NCI-H524 (cell line): ENCODE results near the gene LMLN.
A peak's percentile ranks its signal among the peaks of the same experiment; 100 is the strongest.
"Not testable (repeated sequence)": the region's sequence is repeated elsewhere in the genome, so short reads cannot be mapped to it uniquely, and the experiment has no call there.

Experiments
- DNase-seq, 2 experiments: peaks; one replicate each; lab custom pipeline; 2025; lab: John Stamatoyannopoulos, UW

LMLN gene

GRCh38 chr3:197956626-197956988, 3.4 kb upstream of the LMLN start:
- no peak for DNase-seq

DNA sequence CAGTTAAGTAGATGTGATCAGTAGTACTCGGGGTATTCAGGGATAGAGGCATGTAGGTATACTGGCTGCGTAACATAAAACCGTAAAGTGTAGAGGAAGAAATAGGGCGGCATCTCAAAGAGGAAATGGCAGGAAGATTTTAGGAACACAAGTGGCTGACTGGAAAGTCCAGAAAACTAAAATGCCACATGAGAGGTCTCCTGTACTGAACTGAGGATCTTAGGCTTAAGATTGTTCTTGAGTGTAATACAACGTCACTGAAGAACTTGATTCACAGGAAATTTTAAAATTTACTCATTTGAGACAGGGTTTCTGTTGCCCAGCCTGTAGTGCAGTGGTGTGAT, 2.3 kb upstream of the LMLN start:
- no peak for DNase-seq

DNA sequence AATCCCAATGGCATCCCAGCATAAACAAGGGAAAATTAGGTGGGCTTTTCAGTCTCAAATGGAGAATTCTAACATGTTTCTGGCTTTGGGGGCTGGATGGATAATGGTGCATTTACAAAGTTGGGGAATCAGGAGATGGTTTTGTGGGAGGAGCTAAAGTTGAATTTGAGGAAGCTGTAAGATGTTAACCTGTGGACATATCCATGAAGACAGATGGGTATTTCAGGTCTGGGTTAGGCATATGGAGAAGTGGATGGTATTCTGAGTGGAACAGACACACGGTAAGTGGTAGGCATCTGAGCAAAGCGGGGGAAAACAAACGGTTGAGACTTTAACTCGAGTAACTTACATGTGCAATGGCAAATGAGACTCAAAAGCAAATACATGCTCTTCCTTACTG, 1.7 kb upstream of the LMLN start:
- DNase-seq = no peak

DNA sequence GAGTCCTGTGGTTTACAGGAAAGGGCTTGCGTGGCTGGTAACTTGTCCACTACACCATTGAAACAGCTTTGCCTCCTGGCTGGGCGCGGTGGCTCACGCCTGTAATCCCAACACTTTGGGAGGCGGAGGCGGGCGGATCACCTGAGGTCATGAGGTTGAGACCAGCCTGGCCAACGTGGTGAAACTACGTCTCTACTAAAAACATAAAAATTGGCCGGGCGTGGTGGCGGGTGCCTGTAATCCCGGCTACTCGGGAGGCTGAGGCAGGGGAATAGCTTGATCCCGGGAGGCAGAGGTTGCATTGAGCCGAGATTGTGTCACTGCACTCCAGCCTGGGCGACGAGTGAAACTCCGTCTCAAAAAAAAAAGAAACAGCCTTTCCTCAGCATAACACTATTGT, 1.2 kb upstream of the LMLN start:
- not testable (repeated sequence) for DNase-seq

- no peak for DNase-seq
Measured at GRCh38 chr3:197959500-197959890, 522 bp upstream of the LMLN start.

DNA sequence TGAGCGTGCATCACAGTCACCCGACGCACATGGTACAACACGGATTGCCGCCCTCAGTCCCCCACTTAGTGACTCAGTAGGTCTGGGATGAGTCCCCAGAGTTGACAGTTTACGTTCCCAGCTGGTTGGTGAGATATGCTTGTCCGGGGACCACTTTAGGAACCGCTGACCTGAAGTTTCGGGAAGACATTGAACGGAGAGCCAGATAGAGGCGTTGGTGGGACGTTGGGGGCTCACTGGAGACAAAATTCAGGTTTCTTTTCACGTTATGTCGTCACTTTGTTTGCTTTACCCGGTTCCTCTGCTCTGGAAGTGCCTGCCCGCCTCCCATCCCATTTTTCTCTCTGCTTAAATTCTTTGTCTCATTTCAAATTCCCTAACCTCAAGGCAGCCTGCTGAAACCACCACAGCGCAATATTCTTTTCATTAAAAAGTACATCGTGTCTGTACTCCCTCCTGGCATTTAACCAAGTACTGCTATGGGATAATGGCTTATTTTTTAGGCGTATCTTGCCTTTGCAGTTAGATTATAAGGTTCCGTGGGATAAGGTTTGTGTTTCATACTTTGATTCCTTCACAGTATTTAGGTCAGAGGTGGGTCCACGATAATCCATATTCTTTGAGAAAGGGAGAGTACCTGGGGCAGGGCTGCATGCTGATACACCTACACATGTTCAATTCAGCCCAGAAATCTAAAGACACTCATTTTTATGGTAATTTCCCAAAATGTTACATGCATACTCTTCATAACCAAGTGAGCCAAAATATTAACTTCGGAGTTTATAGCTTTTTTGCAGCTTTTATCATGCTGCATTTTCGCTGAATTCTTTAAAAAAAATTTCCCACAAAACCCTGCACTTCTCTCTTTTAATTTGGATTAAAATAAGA, 921 bp downstream of the LMLN start:
- DNase-seq = no peak

GRCh38 chr3:197961582-197961945, 1.5 kb downstream of the LMLN start:
- DNase-seq = no peak

DNA sequence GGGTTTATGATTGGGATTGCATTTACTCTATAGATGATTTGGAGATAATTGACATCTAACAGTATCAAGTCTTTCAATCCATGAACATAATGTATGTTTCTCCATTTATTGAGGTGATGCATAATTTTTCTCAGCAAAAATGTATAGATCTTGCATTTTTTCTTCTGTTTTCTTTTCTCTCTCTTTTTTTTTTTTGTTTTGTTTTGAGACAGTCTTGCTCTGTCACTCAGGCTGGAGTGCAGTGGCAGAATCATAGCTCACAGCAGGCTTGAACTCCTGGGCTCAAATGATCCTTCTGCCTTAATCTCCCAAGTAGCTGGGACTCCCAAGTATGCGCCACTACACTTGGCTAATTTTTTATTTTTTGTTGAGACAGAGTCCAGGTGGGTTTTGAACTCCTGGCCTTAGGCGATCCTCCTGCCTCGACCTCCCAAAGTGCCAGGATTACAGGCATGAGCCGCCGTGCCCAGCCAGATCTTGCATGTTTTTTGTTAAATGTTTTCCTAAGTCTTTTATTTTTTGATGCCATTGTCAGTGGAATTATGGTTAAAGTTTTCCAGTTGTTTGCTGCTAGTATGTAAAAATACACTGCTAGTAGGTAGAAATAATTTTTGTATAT, 3.1 kb downstream of the LMLN start:
- no peak for DNase-seq

DNA sequence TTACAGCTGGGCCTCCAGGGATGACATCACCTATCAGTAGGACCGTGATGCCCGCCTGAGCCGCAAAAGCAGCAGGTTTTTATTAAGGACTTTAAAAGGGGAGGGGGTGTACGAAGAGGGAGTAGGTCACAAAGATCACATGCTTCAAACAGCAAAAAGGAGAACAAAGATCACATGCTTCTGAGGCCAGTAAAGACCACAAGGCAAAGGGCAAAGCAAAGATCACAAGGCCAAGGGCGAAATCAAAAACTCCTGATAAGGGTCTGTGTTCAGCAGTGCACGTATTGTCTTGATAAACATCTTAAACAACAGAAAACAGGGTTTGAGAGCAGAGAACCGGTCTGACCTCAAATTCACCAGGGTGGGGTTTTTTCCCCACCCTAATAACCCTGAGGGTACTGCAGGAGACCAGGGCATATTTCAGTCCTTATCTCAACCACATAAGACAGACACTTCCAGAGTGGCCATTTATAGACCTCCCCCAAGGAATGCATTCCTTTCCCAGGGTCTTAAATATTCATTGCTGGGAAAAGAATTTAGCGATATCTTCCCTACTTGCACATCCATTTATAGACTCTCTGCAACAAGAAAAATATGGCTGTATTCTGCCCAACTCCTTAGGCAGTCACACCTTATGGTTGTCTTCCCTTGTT, 7.4 kb downstream of the LMLN start:
- DNase-seq = not testable (repeated sequence)

DNA sequence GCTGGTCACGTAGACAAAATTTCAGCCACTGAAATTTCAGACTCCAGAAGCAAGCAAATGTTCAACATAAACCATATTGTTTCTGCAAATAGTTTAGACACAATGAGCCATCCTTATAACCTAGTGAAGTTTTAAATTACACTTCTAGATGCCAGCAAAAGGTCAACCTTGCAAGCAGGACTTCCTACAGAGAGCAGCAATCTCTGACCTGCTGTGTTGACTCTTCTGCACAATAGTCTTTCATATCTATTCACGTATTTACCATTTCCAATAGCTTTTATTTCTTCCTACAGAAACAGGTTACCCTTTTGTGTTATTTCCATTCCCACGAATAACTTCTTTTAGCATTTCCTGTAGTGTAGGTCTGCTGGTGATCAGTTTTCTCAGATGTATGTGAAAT, 10.6 kb downstream of the LMLN start:
- DNase-seq = no peak

DNA sequence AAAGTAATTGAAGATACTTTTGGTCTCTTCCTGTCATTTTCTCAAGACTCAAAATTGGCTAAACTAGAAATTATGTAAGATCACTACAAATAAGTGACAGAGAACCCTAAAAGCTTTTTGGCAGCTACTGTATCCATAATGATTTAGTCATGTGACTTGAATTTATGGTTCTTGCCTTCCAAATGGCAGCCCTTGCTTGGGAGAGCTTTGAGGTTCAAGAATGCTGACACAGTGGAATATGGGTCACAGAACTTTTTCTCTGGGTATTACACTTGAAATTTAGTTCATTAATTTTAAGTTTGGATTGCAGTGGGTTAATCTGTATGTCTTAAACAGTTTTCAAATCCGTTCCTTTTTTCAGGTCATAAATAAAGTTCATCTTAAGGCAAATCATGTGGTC, 14.0 kb downstream of the LMLN start:
- no peak for DNase-seq

DNA sequence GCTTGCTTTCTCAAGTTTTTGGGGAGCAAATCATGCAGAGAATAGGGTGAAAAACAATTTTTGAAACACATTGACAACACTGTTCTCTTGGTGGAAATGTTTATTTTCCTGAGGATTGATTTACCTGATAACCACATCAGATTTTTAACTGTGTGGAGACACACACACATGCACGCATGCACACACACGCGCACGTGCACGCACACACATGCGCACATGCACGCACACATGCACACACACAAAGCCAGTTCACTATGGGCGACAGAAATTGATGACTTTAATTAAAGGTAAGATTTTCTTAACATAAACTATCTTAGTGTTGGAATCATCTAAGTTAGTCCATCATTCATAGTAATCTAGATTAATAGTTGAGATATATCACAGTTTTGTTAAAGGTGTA, 15.3 kb downstream of the LMLN start:
- DNase-seq = no peak

DNA sequence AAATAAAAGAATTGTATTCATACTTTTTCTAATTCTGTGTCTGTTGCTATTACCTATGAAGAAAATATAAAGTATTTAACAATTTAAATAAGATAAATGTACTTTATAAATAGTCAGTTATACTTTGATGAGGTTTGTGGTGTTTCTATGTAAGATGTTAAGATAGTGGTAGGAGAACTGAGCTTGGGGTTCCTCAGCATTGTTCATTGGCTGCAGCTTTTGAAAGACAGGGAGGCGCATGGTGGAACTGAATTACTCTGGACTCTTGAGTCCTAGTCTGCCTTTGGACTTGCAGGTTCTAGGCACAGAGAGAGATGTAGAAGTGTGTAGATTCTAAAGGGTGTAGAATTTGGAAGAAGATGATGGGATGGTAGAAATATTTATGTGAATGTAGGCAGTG, 23.1 kb downstream of the LMLN start:
- DNase-seq = no peak

DNA sequence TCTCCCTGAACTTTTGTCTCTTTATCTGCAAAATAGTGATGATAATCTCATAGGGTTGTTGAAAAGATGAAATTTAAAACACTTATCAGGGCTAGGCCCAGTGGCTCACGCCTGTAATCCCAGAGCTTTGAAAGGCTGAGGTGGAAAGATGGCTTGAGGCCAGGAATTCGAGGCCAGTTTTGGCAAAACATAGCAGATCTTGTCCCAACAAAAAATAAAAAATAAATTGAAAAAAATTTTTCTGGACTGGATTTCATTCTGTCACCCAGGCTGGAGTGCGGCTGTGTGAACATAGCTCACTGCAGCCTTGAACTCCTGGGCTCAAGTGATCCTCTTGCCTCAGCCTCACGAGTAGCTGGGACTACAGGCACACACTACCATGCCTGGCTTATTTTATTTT, 29.6 kb downstream of the LMLN start:
- DNase-seq = no peak

DNA sequence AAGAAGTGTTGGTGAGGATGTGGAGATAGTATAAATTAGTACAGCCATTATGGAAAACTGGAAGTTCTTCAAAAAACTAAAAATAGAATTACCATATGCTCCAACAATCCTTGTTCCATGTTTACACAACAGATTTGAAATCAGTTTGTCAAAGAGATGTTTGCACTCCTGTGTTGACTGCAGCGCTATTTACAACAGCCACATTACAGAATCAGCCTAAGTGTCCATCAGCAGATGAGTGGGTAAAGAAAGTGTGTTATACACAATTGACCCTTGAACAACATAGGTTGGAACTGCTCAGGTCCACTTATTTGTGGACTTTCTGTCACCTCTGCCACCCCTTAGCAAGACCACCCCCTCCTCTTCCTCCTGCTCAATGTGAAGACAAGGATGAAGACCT, 34.7 kb downstream of the LMLN start:
- DNase-seq = no peak

- DNase-seq = no peak
Measured at GRCh38 chr3:197996855-197997254, 36.8 kb downstream of the LMLN start.

DNA sequence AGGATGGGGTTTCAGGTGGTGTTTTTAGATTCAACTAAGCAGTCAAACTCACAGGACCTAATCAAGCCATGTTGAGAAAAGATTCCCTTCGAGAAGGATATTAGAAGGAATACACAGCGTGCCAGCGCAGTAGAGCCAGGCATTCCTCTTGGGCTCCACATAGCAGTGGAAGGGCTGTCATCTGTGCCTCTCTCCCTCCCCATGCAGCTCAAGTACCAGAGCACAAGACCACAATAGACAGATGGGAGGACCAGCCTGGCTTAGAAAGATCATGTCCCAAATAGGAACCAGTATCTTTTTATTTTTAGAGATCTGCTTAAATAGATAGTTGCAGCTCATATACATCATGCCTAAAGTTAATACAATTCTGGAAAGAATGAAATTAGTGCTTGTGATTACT, 37.9 kb downstream of the LMLN start:
- DNase-seq = peak; percentile 59 to 86

GRCh38 chr3:198017090-198017489, 57.1 kb downstream of the LMLN start:
- no peak for DNase-seq

DNA sequence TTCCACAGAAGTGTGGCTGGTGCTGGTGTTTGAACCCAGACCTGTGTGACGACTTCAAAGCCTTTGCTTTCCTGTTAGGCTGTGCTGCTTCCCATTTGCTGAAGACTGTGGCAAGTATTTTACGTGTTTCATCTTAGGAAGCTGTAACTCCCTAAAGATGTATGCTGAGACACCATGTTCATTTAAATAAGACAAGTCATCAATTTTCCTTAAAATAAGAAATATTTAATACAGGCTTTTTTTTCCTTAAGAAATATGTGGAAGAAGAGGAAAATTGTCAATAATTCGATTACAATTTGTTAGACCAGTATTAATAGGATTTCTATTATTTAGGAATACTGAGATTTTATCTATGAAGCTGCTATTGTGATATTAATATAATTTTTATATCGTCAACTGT, 58.4 kb downstream of the LMLN start:
- no peak for DNase-seq

- DNase-seq = no peak
Measured at GRCh38 chr3:198019115-198019514, 59.1 kb downstream of the LMLN start.

DNA sequence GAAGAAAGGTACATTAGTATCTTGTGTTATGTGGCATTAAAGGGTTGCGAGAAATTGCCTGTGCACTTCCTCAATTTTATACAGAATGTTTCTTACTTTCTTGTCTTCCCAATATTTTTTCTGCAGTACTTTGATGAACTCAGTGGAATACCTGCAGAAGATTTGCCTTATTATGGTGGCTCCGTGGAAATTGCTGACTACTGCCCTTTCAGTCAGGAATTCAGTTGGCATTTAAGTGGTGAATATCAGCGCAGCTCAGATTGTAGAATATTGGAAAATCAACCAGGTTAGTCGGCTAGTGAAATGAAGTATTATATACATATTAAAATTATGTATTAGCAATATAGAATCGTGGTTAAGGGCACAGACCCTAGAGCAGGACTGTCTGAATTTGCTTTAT, 61.3 kb downstream of the LMLN start:
- no peak for DNase-seq

- no peak for DNase-seq
Measured at GRCh38 chr3:198022604-198023003, 62.6 kb downstream of the LMLN start.

GRCh38 chr3:198025644-198026043, 65.6 kb downstream of the LMLN start:
- no peak for DNase-seq

- DNase-seq = no peak
Measured at GRCh38 chr3:198026620-198027019, 66.6 kb downstream of the LMLN start.
